ENCODE data around the gene IKZF4. TPM values are rescaled to one million over a fixed set of nuclear protein-coding genes. Genes with fewer than 3 reads are reported as not detected.

The IKZF4 gene
- total and polyA plus RNA-seq, 2 of the 8 experiments (the other 6 are each of a cell fraction or from before 2014, with no cell fraction given), result 8.0 to 13.3 TPM

- H3K9me3 ChIP-seq (ENCODE audit: insufficient read depth in 2 of 2, low read depth in 1 of 2, low read length in 1 of 2), result no peaks in the 10 kb centered on the region
- no peak overlapping the region for H3K4ac ChIP-seq (replicated peaks; ENCODE audit: insufficient read length, low read depth, low read length)
- no peaks in the 10 kb centered on the region; the same call in 1 of the 2 replicates for H3K23me2 ChIP-seq (ENCODE audit: low read depth, low read length)
- no peak for DNase-seq (ENCODE audit: low read depth in 1 of 2, low spot score in 2 of 2)
- TF ChIP-seq TCF12 (IDR thresholded peaks at IDR 0.05; ENCODE audit: low read depth, low read length) (no peak), SIX5 (IDR thresholded peaks at IDR 0.05; ENCODE audit: low read depth, low read length) (no peak), SRF (IDR thresholded peaks at IDR 0.05; ENCODE audit: low read depth, low read length) (no peak)
- H3K56ac ChIP-seq (replicated peaks; ENCODE audit: insufficient read length, low read depth, low read length), result no peak overlapping the region
- no peak overlapping the region for H2BK5ac ChIP-seq (ENCODE audit: low read depth, low read length)
- no peak overlapping the region for H2BK15ac ChIP-seq (ENCODE audit: low read length)
- no peak overlapping the region for H4K5ac ChIP-seq (ENCODE audit: insufficient read length, low read depth, low read length)
- FAIRE-seq, result no peak
- no peak overlapping the region for H3K14ac ChIP-seq (ENCODE audit: insufficient read length)
- no peak overlapping the region for H4K91ac ChIP-seq (replicated peaks; ENCODE audit: insufficient read length, low read length)
- no peak overlapping the region for H2BK20ac ChIP-seq (ENCODE audit: low read length)
- H3K9ac ChIP-seq (replicated peaks in 1 of 4; ENCODE audit: extremely low read depth in 1 of 4, low read depth in 3 of 4, low read length in 3 of 4), result no peak overlapping the region
- no peak overlapping the region for H3K4me2 ChIP-seq (ENCODE audit: insufficient read depth in 1 of 2, low read depth in 2 of 2, low read length in 2 of 2)
- H3K79me1 ChIP-seq (ENCODE audit: low read depth, low read length), result peaks cover 2% of the 10 kb centered on the region; the same call in 1 of the 2 replicates
- peaks cover 0 to 18% of the 10 kb centered on the region in 2 experiments; a peak in 2 of 4 replicates for H3K79me2 ChIP-seq (ENCODE audit: control insufficient read depth in 1 of 2, insufficient read depth in 2 of 2, low read length in 2 of 2)
- H2BK120ac ChIP-seq (replicated peaks; ENCODE audit: low read depth, low read length), result no peak overlapping the region
- peaks cover 20 to 53% (median 39%) of the 10 kb centered on the region in 4 experiments for H3K36me3 ChIP-seq (ENCODE audit: control insufficient read depth in 2 of 4, insufficient read depth in 4 of 4, low read length in 3 of 4)
- H3K27ac ChIP-seq (ENCODE audit: low read depth, low read length), result no peak overlapping the region
- WGBS, 2 experiments (ENCODE audit: extremely low coverage in 1 of 2, insufficient coverage in 1 of 2, insufficient read length in 1 of 2, insufficient replicate concordance in 2 of 2, low coverage in 1 of 2, low lambda C conversion rate in 2 of 2, missing lambda C conversion rate in 1 of 2), result 90% methylated on average over 6 of the region's 6 CpGs; no CpG with 5 or more reads in 1 of the 2 experiments
- no peak overlapping the region for H2AFZ ChIP-seq (ENCODE audit: low read length)
- no peak overlapping the region for H3K18ac ChIP-seq (ENCODE audit: extremely low read depth, low read length)
- no peak overlapping the region for H4K8ac ChIP-seq (ENCODE audit: extremely low read depth, insufficient read depth, low read length)
- H4K20me1 ChIP-seq (replicated peaks in 1 of 2; ENCODE audit: control insufficient read depth in 1 of 2, insufficient read depth in 2 of 2, low read length in 2 of 2), result peaks cover 2 to 9% of the 10 kb centered on the region in 2 experiments
- no peak overlapping the region for H2BK12ac ChIP-seq (ENCODE audit: low read depth, low read length)
- no peak overlapping the region for H2AK5ac ChIP-seq (ENCODE audit: low read depth, low read length)
- H3K23ac ChIP-seq (ENCODE audit: insufficient read length), result no peak overlapping the region
- CTCF ChIA-PET (ENCODE audit: partially characterized antibody), result interaction anchor here (0.8 to 4.8 kb wide), 5 partner anchors 9 to 35 kb away, joined by 3 to 38 read pairs (median 14); partner anchors contain the start of gene PA2G4
- H3K27me3 ChIP-seq (replicated peaks in 1 of 4; ENCODE audit: control insufficient read depth in 3 of 4, extremely low read depth in 1 of 4, insufficient read depth in 3 of 4, low read length in 3 of 4), result no peaks in the 10 kb centered on the region
- POLR2A ChIA-PET (ENCODE audit: partially characterized antibody), result interaction anchor here (3.3 to 8.9 kb wide), 3 partner anchors 17 to 41 kb away, joined by 20 to 112 read pairs (median 29); partner anchors contain the start of genes PA2G4, RPL41 and ZC3H10
- H3K4me3 ChIP-seq (ENCODE audit: extremely low read depth in 1 of 4, insufficient read depth in 2 of 4, low read depth in 3 of 4, low read length in 4 of 4), result no peak overlapping the region
- peaks cover 0 to 5% (median 2%) of the 10 kb centered on the region in 4 experiments; a peak in 6 of 7 replicates for H3K4me1 ChIP-seq (replicated peaks in 1 of 4; ENCODE audit: control insufficient read depth in 3 of 4, insufficient read depth in 4 of 4, low read length in 3 of 4)
These were observed 65.8 kb downstream of the IKZF4 start for GRCh38 chr12:56086608-56087007.

All from H1 (cell line).